ENCODE data around the gene ACADVL. TPM values are rescaled to one million over a fixed set of nuclear protein-coding genes. Genes with fewer than 3 reads are reported as not detected.

The ACADVL gene
- total RNA-seq, 4 donors from 2014 or later, result 453 to 742 (median 464) TPM

GRCh38 chr17:7215136-7215638 lies 4.6 kb upstream of the ACADVL start:
- no peaks in the 10 kb centered on the region for H3K9me3 ChIP-seq
- H3K36me3 ChIP-seq, result no peaks in the 10 kb centered on the region
- DNase-seq, result no peak
- peaks cover 40 to 78% (median 46%) of the 10 kb centered on the region in 3 donors for H3K4me1 ChIP-seq
- peak overlapping the region in 3 of 4 donors; percentile 50 to 73 (median 51) for H3K4me3 ChIP-seq
- 25 to 27% methylated on average over 9 of the region's 9 CpGs for WGBS, 2 donors
- intact Hi-C loops (cut with DNase I), result no loop called here
- TF ChIP-seq CTCF (IDR thresholded peaks at IDR 0.05) (no peak), POLR2A (IDR thresholded peaks at IDR 0.05) (no peak)
- peak overlapping the region; percentile 72 to 100 (median 98) for H3K27ac ChIP-seq
- no peaks in the 10 kb centered on the region for H3K27me3 ChIP-seq

GRCh38 chr17:7215652-7216180 lies 4.0 kb upstream of the ACADVL start:
- WGBS, 2 donors, result 5 to 21% methylated on average over 5 to 9 of the region's 10 CpGs
- no peak for DNase-seq

GRCh38 chr17:7216242-7217112 lies 3.3 kb upstream of the ACADVL start:
- peaks cover 50 to 88% (median 57%) of the 10 kb centered on the region in 3 donors for H3K4me1 ChIP-seq
- no peaks in the 10 kb centered on the region for H3K9me3 ChIP-seq
- H3K27ac ChIP-seq, result peak overlapping the region; percentile 32 to 100 (median 98)
- H3K27me3 ChIP-seq, result no peaks in the 10 kb centered on the region
- 20 to 25% methylated on average over 6 of the region's 7 CpGs for WGBS, 2 donors
- intact Hi-C loops (cut with DNase I), result no loop called here
- H3K36me3 ChIP-seq, result peaks cover 0 to 5% (median 0%) of the 10 kb centered on the region in 3 donors
- H3K4me3 ChIP-seq, result peak overlapping the region; percentile 20 to 73 (median 47)
- no peak for DNase-seq
- TF ChIP-seq CTCF (IDR thresholded peaks at IDR 0.05), result no peak
- TF ChIP-seq POLR2A (IDR thresholded peaks at IDR 0.05), result no peak

More at GRCh38 chr17:7215652-7216180, 4.0 kb upstream of the ACADVL start:
- H3K4me3 ChIP-seq, result peak overlapping the region in 2 of 4 donors; percentile 52 to 73
- H3K27me3 ChIP-seq, result no peaks in the 10 kb centered on the region
- no peaks in the 10 kb centered on the region for H3K36me3 ChIP-seq
- no peaks in the 10 kb centered on the region for H3K9me3 ChIP-seq
- TF ChIP-seq POLR2A (IDR thresholded peaks at IDR 0.05) (no peak), CTCF (IDR thresholded peaks at IDR 0.05) (no peak)
- peak overlapping the region; percentile 72 to 100 (median 98) for H3K27ac ChIP-seq
- intact Hi-C loops (cut with DNase I), result no loop called here
- H3K4me1 ChIP-seq, result peaks cover 43 to 84% (median 49%) of the 10 kb centered on the region in 3 donors

- TF ChIP-seq POLR2A (IDR thresholded peaks at IDR 0.05) (no peak), CTCF (IDR thresholded peaks at IDR 0.05) (no peak)
- H3K27me3 ChIP-seq, result no peaks in the 10 kb centered on the region
- H3K4me3 ChIP-seq, result peak overlapping the region; percentile 20 to 73 (median 47)
- H3K4me1 ChIP-seq, result peaks cover 59 to 89% (median 61%) of the 10 kb centered on the region in 3 donors
- DNase-seq, result no peak
- intact Hi-C loops (cut with DNase I), result no loop called here
- no peaks in the 10 kb centered on the region for H3K9me3 ChIP-seq
- 2 to 4% methylated on average over 12 to 15 of the region's 32 CpGs for WGBS, 2 donors
- H3K36me3 ChIP-seq, result peaks cover 0 to 14% (median 0%) of the 10 kb centered on the region in 3 donors
- peak overlapping the region; percentile 32 to 100 (median 98) for H3K27ac ChIP-seq
Observed at GRCh38 chr17:7217113-7217987, 2.4 kb upstream of the ACADVL start.

All from esophagus squamous epithelium (tissue), 5 donors.